C4-2B (cell line): ENCODE measurements around the gene DYNC2LI1.

Source experiments
- H3K27ac ChIP-seq: fragments of 450-650 bp; 2 replicates; pipeline ENCODE4 v1.5.1; 2017
- ZFX ChIP-seq: fragments of 450-650 bp; IDR thresholded peaks from 2 replicates; pipeline ENCODE4 v1.6.1; 2017
- TF ChIP-seq, protein P1 (sequence below): fragments of 450-650 bp; conservative IDR thresholded peaks from 2 replicates; pipeline ENCODE4 v1.5.1; 2017; ENCODE audit warnings: mild to moderate bottlenecking

DYNC2LI1 gene

DNA sequence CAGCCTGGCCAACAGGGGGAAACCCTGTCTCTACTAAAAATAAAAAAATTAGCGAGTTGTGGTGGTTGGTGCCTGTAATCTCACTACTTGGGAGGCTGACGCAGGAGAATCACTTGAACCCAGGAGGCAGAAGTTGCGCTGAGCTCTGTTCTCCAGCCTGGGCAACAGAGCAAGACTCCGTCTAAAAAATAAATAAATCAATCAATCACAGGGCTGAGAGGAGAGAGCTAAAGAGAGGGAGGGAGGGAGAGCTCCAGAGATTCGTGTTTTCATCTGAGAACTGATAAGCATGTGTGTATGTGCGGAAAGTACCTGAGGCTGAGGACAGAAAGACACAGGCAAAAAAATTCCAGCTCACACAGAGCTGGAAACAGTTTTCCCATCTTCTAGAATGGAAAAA is 37.2 kb upstream of the DYNC2LI1 start:
- H3K27ac ChIP-seq = no peak overlapping the region
- TF ChIP-seq ZFX = no peak
- TF ChIP-seq, protein P1, sequence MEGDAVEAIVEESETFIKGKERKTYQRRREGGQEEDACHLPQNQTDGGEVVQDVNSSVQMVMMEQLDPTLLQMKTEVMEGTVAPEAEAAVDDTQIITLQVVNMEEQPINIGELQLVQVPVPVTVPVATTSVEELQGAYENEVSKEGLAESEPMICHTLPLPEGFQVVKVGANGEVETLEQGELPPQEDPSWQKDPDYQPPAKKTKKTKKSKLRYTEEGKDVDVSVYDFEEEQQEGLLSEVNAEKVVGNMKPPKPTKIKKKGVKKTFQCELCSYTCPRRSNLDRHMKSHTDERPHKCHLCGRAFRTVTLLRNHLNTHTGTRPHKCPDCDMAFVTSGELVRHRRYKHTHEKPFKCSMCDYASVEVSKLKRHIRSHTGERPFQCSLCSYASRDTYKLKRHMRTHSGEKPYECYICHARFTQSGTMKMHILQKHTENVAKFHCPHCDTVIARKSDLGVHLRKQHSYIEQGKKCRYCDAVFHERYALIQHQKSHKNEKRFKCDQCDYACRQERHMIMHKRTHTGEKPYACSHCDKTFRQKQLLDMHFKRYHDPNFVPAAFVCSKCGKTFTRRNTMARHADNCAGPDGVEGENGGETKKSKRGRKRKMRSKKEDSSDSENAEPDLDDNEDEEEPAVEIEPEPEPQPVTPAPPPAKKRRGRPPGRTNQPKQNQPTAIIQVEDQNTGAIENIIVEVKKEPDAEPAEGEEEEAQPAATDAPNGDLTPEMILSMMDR = no peak

DNA sequence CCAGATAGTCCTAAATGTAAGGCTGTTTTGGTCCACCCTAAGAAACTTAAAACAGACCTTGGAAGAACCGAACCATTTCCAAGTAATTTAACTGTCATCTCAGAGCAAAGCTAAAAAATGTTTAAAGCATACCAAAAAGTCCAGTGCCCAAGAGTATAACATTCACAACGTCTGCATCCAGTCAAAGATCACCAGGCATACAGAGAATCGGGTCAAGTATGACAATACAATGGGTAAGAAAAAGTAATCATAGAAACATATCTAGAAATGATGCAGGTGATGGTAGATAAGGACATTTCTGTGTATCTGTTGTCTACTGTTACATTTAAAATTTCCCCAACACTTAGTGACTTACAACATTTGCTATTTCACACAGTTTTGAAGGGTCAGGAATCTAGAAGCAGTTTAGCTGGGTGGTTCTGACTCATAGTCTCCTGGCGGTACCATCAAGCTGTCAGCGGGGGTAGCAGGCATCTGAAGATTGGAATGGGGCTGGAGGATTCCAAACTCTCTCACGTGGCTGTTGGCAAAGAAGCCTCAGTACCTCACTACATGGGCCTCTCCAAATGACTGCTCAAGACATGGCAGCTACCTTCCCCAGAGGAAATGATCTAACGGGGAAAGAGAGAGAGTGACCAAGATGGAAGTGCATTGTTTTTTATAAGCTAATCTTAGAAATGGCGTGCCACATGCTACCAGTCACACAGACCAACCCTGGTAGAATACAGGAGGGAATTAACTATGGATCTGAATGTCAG is 36.6 kb upstream of the DYNC2LI1 start:
- H3K27ac ChIP-seq = no peak overlapping the region
- TF ChIP-seq, protein P1 = no peak
- no peak for TF ChIP-seq ZFX

DNA sequence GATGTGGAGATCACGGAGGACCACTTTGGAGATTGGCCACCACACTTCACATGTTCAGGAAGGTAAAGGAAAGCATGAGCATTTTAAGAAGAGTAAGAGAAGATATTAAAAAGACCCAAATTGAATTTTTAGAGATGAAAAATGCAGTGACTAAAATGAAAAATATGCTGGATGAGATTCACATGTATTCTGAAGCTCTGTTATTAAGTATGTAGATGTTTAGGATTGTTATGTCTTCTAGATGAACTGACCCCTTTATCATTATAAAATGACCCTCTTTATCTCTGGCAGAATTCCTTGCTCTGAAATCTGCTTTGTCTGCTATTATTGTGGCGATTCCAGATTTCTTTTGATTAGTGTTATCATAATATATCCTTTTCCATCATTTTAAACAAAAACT is 36.0 kb upstream of the DYNC2LI1 start:
- no peak overlapping the region for H3K27ac ChIP-seq
- TF ChIP-seq, protein P1 = no peak

DNA sequence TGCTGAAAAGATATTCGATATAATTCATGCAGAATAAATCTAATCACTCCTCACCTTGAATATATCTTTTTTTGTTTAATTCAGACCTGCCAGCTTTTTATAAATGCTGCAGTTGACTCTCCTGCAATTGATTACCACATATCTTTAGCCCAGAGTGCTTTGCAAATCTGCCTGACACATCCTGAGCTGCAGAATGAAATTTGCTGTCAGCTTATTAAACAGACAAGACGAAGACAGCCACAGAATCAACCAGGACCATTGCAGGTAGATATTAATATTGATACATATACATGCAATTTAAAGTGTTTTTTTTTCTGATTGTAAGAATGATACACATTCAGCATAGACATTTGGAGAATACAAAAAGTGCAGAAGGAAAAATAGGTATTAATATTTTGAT is 35.6 kb upstream of the DYNC2LI1 start:
- no peak overlapping the region for H3K27ac ChIP-seq
- TF ChIP-seq, protein P1 = no peak
- no peak for TF ChIP-seq ZFX

DNA sequence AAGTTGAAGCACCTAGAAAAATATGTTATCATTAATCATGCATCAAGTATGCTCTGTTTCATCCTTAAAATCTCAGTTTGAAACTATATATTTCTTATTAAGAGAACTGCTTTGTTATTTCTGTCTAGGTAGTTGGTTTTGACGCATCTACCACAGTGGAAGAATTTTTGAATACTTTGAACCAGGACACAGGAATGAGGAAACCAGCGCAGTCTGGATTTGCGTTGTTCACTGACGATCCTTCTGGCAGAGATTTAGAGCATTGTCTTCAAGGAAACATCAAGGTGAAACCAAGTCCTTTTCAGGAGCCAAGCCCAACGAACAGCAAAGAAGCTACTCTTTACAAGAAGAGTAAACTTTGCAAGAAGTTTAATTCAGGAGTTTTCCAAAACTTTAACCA is 30.1 kb upstream of the DYNC2LI1 start:
- no peak overlapping the region for H3K27ac ChIP-seq
- no peak for TF ChIP-seq ZFX
- TF ChIP-seq, protein P1 = no peak

DNA sequence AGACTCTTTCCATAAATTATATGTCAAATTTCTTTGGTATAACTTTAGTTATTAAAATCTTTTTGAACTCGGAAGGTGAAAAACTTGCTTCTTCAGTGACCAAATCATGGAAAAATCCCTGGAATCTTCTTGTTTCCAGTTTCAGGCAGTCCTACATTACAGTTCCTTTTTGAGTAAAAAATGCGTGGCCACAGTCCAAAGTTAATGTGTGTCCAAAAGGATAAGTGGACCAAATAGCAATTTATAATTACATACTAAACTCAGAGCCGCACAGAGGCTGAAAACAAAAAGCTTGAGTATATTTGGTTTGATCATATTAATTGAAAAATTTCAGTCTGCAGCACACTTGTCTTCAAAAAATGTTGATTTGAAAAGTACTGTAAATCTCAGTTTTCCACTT is 28.4 kb upstream of the DYNC2LI1 start:
- TF ChIP-seq, protein P1 = no peak
- no peak for TF ChIP-seq ZFX
- H3K27ac ChIP-seq = no peak overlapping the region

DNA sequence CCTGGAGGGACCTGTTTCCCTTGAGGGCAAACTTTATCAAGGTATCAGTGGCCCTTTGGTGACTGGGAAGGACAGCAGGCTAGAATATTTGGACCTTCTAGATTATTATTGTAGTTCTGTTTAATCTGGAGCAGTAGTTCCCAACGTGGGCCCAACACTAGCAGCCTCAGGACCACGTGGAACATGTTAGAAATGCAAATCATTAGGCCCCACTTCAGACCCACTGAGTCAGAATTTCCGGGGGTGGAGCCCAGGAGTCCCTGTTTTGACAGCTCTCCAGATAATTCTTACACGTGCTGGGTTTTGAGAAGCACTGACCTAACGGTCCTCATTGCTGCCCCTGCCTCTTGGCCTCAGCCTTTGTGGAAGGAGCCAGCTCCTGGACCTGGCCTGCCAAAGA is 25.5 kb upstream of the DYNC2LI1 start:
- TF ChIP-seq, protein P1 = no peak
- TF ChIP-seq ZFX = no peak
- no peak overlapping the region for H3K27ac ChIP-seq
